ENCODE data around the gene GABBR2.
"Not testable (repeated sequence)": the region's sequence is repeated elsewhere in the genome, so short reads cannot be mapped to it uniquely, and the experiment has no call there.

GABBR2 gene

DNA sequence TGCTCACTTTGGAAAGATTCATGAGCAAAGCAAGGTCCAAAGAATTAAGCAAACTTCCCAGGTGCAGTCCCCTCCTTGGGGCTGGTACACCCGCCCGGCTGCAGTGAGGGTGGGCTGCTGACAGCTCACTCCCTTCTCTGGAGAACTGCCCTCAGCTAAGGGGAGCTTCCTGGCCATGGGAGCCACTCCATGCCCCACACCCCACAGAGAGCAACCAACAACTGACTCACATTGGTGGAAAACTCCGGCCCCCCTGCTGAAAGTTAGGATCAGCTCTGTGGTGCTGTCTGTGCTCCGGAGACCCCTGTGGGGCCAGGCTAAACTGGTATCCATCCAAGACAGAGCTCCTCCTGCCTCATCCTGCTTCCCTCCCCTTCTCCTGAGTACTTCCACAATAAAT, 223.0 kb downstream of the GABBR2 start:
- H3K4me1 Mint-ChIP-seq, result no peaks in the 10 kb centered on the region
- H3K27ac Mint-ChIP-seq, result no peak overlapping the region
- H3K4me3 Mint-ChIP-seq, result no peak overlapping the region
- no peaks in the 10 kb centered on the region for H3K9me3 Mint-ChIP-seq
- ATAC-seq, result no peak
- H3K36me3 Mint-ChIP-seq, result no peaks in the 10 kb centered on the region
- H3K27me3 Mint-ChIP-seq, result peaks cover 31% of the 10 kb centered on the region

DNA sequence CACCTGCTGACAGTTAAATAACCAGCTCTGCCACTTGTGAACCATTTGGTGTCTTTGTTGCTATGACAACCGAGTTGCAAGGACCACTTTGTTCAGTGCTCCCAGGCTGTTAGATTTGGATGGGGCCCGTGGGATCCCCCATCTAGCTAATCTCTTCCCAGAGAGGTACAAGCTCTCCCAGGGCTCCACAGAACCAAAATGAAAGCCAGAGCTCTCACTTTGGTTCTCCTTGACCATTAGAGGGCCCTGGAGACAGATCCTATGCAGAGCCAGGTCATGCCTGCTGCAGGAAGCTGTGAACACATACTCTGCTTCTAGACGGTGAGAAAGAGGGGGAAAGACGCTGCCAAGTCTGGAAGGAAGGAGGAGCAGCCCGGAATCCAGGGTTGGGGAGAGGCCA, 224.6 kb downstream of the GABBR2 start:
- H3K27me3 Mint-ChIP-seq, result peaks cover 39% of the 10 kb centered on the region
- no peaks in the 10 kb centered on the region for H3K9me3 Mint-ChIP-seq
- H3K4me3 Mint-ChIP-seq, result no peak overlapping the region
- no peak for ATAC-seq
- no peaks in the 10 kb centered on the region for H3K4me1 Mint-ChIP-seq
- H3K36me3 Mint-ChIP-seq, result no peaks in the 10 kb centered on the region
- H3K27ac Mint-ChIP-seq, result no peak overlapping the region

DNA sequence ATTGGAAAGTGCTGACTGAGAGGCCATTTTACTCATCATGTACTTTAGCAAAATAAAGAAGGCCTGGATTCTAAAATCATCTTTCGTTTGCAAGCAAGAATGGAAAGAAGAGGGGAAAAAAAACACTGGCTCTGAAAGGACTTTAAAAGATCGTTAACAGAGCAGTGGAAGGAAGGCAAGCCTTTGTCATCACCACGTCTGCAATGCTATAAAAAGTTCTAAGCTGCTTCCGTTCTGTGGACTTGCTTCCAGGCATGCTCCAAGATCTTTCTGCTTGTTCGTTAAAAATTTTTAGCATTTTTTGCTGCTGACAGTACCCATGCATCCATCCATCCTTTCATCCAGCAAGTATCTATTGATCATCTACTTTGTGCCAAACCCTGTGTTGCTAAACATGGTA, 226.5 kb downstream of the GABBR2 start:
- H3K36me3 Mint-ChIP-seq, result no peaks in the 10 kb centered on the region

GRCh38 chr9:98481676-98482075, 227.1 kb downstream of the GABBR2 start:
- Mint-ChIP-seq H3K27ac (no peak overlapping the region), H3K4me1 (no peaks in the 10 kb centered on the region), H3K9me3 (no peaks in the 10 kb centered on the region), H3K4me3 (no peak overlapping the region), H3K27me3 (peaks cover 40% of the 10 kb centered on the region), H3K36me3 (no peaks in the 10 kb centered on the region)
- ATAC-seq, result no peak

More for the DNA sequence above, 226.5 kb downstream of the GABBR2 start:
- ATAC-seq, result no peak
- Mint-ChIP-seq H3K9me3 (no peaks in the 10 kb centered on the region), H3K4me3 (no peak overlapping the region), H3K27me3 (peaks cover 40% of the 10 kb centered on the region), H3K27ac (no peak overlapping the region), H3K4me1 (no peaks in the 10 kb centered on the region)

DNA sequence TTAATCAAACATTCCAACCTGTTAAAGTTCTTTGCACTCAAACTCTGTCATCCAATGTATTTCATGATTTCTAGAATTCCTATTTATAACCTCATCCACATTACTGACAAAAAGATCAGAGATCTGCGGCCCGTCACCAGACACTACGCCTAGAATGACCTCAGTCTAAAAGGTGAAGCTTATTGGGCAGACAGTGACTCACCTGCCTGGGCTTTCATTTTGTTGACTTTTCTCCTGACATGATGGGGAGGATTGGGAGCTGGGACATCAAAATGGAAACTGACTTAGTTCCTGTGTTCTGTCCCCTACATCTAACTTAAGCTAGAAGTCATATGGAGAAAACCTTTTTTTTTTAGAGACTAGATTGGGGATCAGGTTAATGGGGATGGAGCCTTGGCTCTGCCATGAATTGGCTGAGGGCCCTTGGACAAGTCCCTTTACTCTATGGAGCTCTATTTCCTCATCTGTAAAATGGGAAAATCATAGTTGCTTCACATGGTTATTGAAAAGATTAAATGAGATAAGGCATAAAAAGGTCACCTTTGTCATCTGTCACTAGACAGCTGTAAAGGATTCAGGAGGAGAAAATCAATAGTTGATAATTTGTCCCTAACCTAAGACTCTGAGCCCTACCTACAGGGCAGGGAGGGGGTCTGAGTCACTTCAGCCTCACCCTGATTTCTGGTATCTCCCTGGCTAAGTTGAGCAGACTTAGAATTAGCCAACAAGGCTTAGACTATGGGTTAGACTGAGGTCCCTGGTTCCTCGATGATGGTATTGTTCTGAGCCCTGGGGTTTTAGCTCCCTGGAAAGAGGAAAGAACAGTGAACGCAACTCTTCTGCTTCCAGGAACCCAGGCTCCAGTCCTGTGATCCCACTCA, 228.5 kb downstream of the GABBR2 start:
- Mint-ChIP-seq H3K27me3 (peaks cover 39% of the 10 kb centered on the region), H3K27ac (no peak overlapping the region), H3K9me3 (no peaks in the 10 kb centered on the region), H3K4me3 (no peak overlapping the region), H3K4me1 (no peaks in the 10 kb centered on the region), H3K36me3 (no peaks in the 10 kb centered on the region)
- ATAC-seq, result no peak

GRCh38 chr9:98479449-98479848, 229.3 kb downstream of the GABBR2 start:
- no peaks in the 10 kb centered on the region for H3K4me1 Mint-ChIP-seq
- H3K36me3 Mint-ChIP-seq, result no peaks in the 10 kb centered on the region
- no peak overlapping the region for H3K4me3 Mint-ChIP-seq

GRCh38 chr9:98477884-98478283, 230.9 kb downstream of the GABBR2 start:
- H3K36me3 Mint-ChIP-seq, result no peaks in the 10 kb centered on the region
- no peak overlapping the region for H3K4me3 Mint-ChIP-seq
- no peaks in the 10 kb centered on the region for H3K9me3 Mint-ChIP-seq
- no peaks in the 10 kb centered on the region for H3K4me1 Mint-ChIP-seq
- ATAC-seq, result no peak
- H3K27ac Mint-ChIP-seq, result no peak overlapping the region
- peaks cover 16% of the 10 kb centered on the region for H3K27me3 Mint-ChIP-seq

More at GRCh38 chr9:98479449-98479848, 229.3 kb downstream of the GABBR2 start:
- no peak for ATAC-seq
- Mint-ChIP-seq H3K27me3 (peaks cover 31% of the 10 kb centered on the region), H3K9me3 (no peaks in the 10 kb centered on the region), H3K27ac (no peak overlapping the region)

DNA sequence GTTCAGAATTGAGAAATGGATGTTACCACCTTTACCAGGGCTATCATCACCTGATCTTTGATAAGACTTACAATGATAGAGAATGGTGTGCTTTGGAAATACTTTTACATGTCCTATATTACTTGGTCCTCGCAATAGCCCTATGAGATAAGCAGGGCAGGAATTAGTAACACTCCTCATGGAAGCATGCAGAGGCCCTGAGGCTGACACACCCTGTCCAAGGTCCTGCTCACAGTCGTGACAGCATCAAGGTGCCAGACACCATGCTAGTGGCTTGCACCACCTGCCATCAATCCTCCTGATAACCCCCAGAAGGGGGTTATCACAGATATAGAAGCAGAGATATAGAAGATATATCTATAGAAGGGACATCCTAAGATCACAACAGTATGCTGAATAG, 236.5 kb downstream of the GABBR2 start:
- ATAC-seq, result no peak
- no peaks in the 10 kb centered on the region for H3K4me1 Mint-ChIP-seq
- H3K27ac Mint-ChIP-seq, result no peak overlapping the region
- H3K27me3 Mint-ChIP-seq, result no peaks in the 10 kb centered on the region
- H3K36me3 Mint-ChIP-seq, result no peaks in the 10 kb centered on the region
- no peak overlapping the region for H3K4me3 Mint-ChIP-seq
- H3K9me3 Mint-ChIP-seq, result peaks cover 3% of the 10 kb centered on the region

- Mint-ChIP-seq H3K27ac (no peak overlapping the region), H3K4me1 (no peaks in the 10 kb centered on the region), H3K36me3 (no peaks in the 10 kb centered on the region), H3K27me3 (peaks cover 7% of the 10 kb centered on the region), H3K4me3 (no peak overlapping the region), H3K9me3 (peaks cover 3% of the 10 kb centered on the region)
- ATAC-seq, result no peak
Observed at GRCh38 chr9:98471185-98471584, 237.6 kb downstream of the GABBR2 start.

DNA sequence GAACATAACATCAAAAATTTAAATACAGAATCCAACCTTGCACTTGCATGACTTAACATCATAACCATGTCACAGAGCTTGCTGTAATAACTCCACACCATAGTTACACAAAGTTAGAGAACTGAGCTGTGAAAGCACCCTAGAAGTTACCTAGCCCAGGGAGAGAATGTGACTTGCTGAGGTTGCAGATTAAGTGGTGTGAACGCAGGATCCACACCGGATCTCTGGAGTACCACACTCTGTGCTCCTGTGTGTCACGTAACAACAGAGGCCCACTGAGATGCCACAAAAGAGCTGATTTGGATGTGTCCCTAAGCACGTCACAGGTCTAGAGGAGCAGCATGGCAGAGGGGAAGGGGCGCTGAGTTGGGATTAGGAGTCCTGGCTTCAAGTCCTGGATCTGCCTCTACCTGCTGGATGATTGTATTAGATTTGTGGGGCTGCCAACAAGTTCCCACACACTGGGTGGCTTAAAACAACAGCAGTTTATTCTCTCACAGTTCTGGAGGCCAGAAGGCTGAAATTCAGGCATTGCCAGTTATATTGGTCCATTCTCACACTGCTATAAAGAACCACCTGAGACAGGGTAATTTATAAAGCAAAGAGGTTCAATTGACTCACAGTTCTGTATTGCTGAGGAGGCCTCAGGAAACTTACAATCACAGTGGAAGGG, 240.0 kb downstream of the GABBR2 start:
- Mint-ChIP-seq H3K9me3 (peaks cover 3% of the 10 kb centered on the region), H3K27ac (no peak overlapping the region), H3K4me1 (no peaks in the 10 kb centered on the region), H3K36me3 (no peaks in the 10 kb centered on the region), H3K27me3 (peaks cover 19% of the 10 kb centered on the region), H3K4me3 (no peak overlapping the region)
- no peak for ATAC-seq

GRCh38 chr9:98465799-98466198, 242.9 kb downstream of the GABBR2 start:
- ATAC-seq, result no peak
- Mint-ChIP-seq H3K4me1 (no peaks in the 10 kb centered on the region), H3K9me3 (peaks cover 16% of the 10 kb centered on the region), H3K27me3 (peaks cover 28% of the 10 kb centered on the region), H3K4me3 (no peak overlapping the region), H3K27ac (no peak overlapping the region), H3K36me3 (no peaks in the 10 kb centered on the region)

GRCh38 chr9:98464156-98464690, 244.5 kb downstream of the GABBR2 start:
- not testable (repeated sequence) for H3K27ac Mint-ChIP-seq, H3K36me3 Mint-ChIP-seq, H3K4me1 Mint-ChIP-seq, ATAC-seq, H3K4me3 Mint-ChIP-seq
- Mint-ChIP-seq H3K9me3 (peaks cover 18% of the 10 kb centered on the region), H3K27me3 (peaks cover 28% of the 10 kb centered on the region)

DNA sequence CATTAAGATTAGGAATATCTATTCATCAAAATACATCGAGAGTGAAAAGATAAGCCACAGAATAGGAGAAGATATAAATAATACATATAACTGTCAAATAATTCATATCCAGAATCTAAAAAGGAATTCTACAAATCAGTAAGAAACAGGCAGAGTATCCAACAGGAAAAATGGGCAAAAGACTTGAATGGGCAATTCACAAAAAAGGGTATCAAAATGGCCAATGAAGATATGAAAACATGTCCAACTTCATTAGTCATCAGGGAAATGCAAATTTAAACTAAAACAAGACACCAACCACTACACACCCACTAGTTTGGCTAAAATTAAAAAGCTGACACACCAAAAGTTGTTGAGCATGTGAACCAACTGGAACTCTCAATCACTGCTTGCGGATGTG, 246.4 kb downstream of the GABBR2 start:
- Mint-ChIP-seq H3K4me1 (no peaks in the 10 kb centered on the region), H3K9me3 (peaks cover 21% of the 10 kb centered on the region), H3K27me3 (peaks cover 41% of the 10 kb centered on the region), H3K4me3 (no peak overlapping the region), H3K27ac (no peak overlapping the region), H3K36me3 (no peaks in the 10 kb centered on the region)
- ATAC-seq, result no peak

- Mint-ChIP-seq H3K4me1 (no peaks in the 10 kb centered on the region), H3K27ac (no peak overlapping the region), H3K27me3 (peaks cover 45% of the 10 kb centered on the region), H3K36me3 (no peaks in the 10 kb centered on the region), H3K4me3 (no peak overlapping the region), H3K9me3 (peaks cover 21% of the 10 kb centered on the region)
- ATAC-seq, result no peak
Observed at GRCh38 chr9:98460704-98461103, 248.0 kb downstream of the GABBR2 start.

DNA sequence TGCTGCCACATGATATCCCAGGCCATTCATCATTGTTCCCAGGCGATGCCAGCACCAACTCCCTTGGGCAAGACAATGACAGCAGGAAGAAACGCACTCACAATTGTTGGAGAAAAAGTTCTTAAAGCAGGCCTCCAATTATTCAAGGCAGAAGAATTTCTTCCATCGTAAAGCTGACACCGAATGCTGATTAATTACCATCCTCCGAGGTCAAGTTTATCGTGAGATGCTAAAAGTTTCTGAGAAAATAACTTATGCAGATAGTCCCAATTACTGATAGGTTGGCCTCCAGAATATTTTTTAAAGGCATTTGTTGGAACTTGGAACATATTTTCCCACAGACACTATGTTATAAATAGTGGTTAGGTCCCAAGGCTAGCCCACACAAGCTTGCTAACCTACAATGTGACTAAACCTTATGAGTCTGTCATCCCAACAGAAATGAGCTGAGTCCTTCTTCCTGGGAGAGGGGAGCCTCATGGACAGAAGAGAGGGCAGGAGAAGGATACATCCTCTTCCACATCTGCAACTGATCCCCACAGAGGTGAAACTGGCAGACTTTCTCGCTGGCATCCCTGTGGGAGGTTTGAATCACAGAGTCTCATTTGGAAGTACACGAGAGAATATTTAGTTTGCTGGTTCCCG, 250.9 kb downstream of the GABBR2 start:
- Mint-ChIP-seq H3K9me3 (peaks cover 17% of the 10 kb centered on the region), H3K27ac (no peak overlapping the region), H3K36me3 (no peaks in the 10 kb centered on the region), H3K27me3 (peaks cover 41% of the 10 kb centered on the region), H3K4me1 (no peaks in the 10 kb centered on the region), H3K4me3 (no peak overlapping the region)
- ATAC-seq, result no peak

Data from stimulated activated memory B cell treated with anti-CD40 and anti-IgM and Interleukin-4, amounts not matched to agents 10 μg/mL and 1 μg/mL and 100 μg/mL, for 72 hours (primary cell).